ENCODE measurements around the gene WDR64. TPM values are rescaled to one million over a fixed set of nuclear protein-coding genes. Genes with fewer than 3 reads are reported as not detected.

The WDR64 gene
- polyA plus RNA-seq, 1 donor from 2014 or later, result 0.21 TPM

GRCh38 chr1:241799416-241799815 lies 147.3 kb downstream of the WDR64 start:
- H3K4me2 ChIP-seq (ENCODE audit: low read length), result no peak overlapping the region
- H3K36me3 ChIP-seq (ENCODE audit: insufficient read depth, low read length), result no peaks in the 10 kb centered on the region
- no peak overlapping the region for H3K9ac ChIP-seq (ENCODE audit: low read length)
- no peaks in the 10 kb centered on the region for H3K9me2 ChIP-seq (ENCODE audit: insufficient read depth, low read length)
- H2AFZ ChIP-seq (ENCODE audit: low read depth, low read length), result no peak overlapping the region
- no peaks in the 10 kb centered on the region for H3K79me2 ChIP-seq (replicated peaks; ENCODE audit: insufficient read depth, low read length)
- TF ChIP-seq TAF1 (IDR thresholded peaks at IDR 0.05; ENCODE audit: low read depth) (no peak), SMC3 (conservative IDR thresholded peaks at IDR 0.05; ENCODE audit: poor library complexity) (no peak), RAD21 (conservative IDR thresholded peaks at IDR 0.05) (no peak), EP300 (conservative IDR thresholded peaks at IDR 0.05; ENCODE audit: poor library complexity, severe bottlenecking) (no peak), MXI1 (conservative IDR thresholded peaks at IDR 0.05; ENCODE audit: poor library complexity, severe bottlenecking) (no peak), CTCF (IDR thresholded peaks at IDR 0.05; ENCODE audit: poor library complexity, severe bottlenecking) (no peak), EZH2 (IDR thresholded peaks at IDR 0.05; ENCODE audit: borderline replicate concordance, insufficient read depth, low read length, poor library complexity, severe bottlenecking) (no peak), POLR2AphosphoS5 (IDR thresholded peaks at IDR 0.05) (no peak)
- TF ChIP-seq, protein P1, sequence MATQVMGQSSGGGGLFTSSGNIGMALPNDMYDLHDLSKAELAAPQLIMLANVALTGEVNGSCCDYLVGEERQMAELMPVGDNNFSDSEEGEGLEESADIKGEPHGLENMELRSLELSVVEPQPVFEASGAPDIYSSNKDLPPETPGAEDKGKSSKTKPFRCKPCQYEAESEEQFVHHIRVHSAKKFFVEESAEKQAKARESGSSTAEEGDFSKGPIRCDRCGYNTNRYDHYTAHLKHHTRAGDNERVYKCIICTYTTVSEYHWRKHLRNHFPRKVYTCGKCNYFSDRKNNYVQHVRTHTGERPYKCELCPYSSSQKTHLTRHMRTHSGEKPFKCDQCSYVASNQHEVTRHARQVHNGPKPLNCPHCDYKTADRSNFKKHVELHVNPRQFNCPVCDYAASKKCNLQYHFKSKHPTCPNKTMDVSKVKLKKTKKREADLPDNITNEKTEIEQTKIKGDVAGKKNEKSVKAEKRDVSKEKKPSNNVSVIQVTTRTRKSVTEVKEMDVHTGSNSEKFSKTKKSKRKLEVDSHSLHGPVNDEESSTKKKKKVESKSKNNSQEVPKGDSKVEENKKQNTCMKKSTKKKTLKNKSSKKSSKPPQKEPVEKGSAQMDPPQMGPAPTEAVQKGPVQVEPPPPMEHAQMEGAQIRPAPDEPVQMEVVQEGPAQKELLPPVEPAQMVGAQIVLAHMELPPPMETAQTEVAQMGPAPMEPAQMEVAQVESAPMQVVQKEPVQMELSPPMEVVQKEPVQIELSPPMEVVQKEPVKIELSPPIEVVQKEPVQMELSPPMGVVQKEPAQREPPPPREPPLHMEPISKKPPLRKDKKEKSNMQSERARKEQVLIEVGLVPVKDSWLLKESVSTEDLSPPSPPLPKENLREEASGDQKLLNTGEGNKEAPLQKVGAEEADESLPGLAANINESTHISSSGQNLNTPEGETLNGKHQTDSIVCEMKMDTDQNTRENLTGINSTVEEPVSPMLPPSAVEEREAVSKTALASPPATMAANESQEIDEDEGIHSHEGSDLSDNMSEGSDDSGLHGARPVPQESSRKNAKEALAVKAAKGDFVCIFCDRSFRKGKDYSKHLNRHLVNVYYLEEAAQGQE (IDR thresholded peaks at IDR 0.05; ENCODE audit: borderline replicate concordance), result no peak
- no peaks in the 10 kb centered on the region for H3K9me3 ChIP-seq (ENCODE audit: low read length)
- no peaks in the 10 kb centered on the region for H3K27me3 ChIP-seq (ENCODE audit: insufficient read depth, low read depth, low read length)
- no peak overlapping the region for H3K4me3 ChIP-seq (ENCODE audit: low read length)
- H4K20me1 ChIP-seq (ENCODE audit: insufficient read depth), result no peaks in the 10 kb centered on the region
- H3K27ac ChIP-seq (ENCODE audit: low read length), result no peak overlapping the region
- H3F3A ChIP-seq (ENCODE audit: insufficient read depth, low read length, poor library complexity, severe bottlenecking), result no peaks in the 10 kb centered on the region

DNA sequence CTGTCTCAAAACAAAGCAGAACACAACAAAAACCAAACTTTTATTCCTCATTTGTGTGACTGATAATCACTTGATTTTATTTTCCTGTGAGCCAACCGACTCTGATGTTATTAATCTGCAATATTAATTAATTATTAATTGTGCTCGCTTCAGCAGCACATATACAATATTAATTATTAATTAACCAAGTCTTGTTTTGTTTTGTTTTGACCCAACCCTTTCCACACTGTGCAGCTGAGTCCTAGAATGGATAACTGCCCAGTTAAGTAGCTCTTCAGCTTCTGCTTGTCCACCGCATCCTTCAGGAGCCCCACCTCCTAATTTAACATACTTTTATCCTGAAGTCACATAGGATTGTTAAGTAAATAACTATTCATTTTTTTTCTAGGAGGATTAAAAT lies 148.6 kb downstream of the WDR64 start:
- H3K79me2 ChIP-seq (replicated peaks; ENCODE audit: insufficient read depth, low read length), result no peaks in the 10 kb centered on the region
- H3F3A ChIP-seq (ENCODE audit: insufficient read depth, low read length, poor library complexity, severe bottlenecking), result no peaks in the 10 kb centered on the region
- no peak overlapping the region for H3K4me3 ChIP-seq (ENCODE audit: low read length)
- no peak overlapping the region for H3K9ac ChIP-seq (ENCODE audit: low read length)
- H2AFZ ChIP-seq (ENCODE audit: low read depth, low read length), result no peak overlapping the region
- H3K27ac ChIP-seq (ENCODE audit: low read length), result no peak overlapping the region
- no peak overlapping the region for H3K4me2 ChIP-seq (ENCODE audit: low read length)
- H3K9me3 ChIP-seq (ENCODE audit: low read length), result no peaks in the 10 kb centered on the region
- H4K20me1 ChIP-seq (ENCODE audit: insufficient read depth), result no peaks in the 10 kb centered on the region
- no peaks in the 10 kb centered on the region for H3K9me2 ChIP-seq (ENCODE audit: insufficient read depth, low read length)
- H3K36me3 ChIP-seq (ENCODE audit: insufficient read depth, low read length), result no peaks in the 10 kb centered on the region
- TF ChIP-seq EZH2 (IDR thresholded peaks at IDR 0.05; ENCODE audit: borderline replicate concordance, insufficient read depth, low read length, poor library complexity, severe bottlenecking) (no peak), MXI1 (conservative IDR thresholded peaks at IDR 0.05; ENCODE audit: poor library complexity, severe bottlenecking) (no peak), EP300 (conservative IDR thresholded peaks at IDR 0.05; ENCODE audit: poor library complexity, severe bottlenecking) (no peak), CTCF (IDR thresholded peaks at IDR 0.05; ENCODE audit: poor library complexity, severe bottlenecking) (no peak), RAD21 (conservative IDR thresholded peaks at IDR 0.05) (no peak), SMC3 (conservative IDR thresholded peaks at IDR 0.05; ENCODE audit: poor library complexity) (no peak), TAF1 (IDR thresholded peaks at IDR 0.05; ENCODE audit: low read depth) (no peak), POLR2AphosphoS5 (IDR thresholded peaks at IDR 0.05) (no peak)
- TF ChIP-seq, protein P1 (IDR thresholded peaks at IDR 0.05; ENCODE audit: borderline replicate concordance), result no peak
- no peaks in the 10 kb centered on the region for H3K27me3 ChIP-seq (ENCODE audit: insufficient read depth, low read depth, low read length)

All from neural cell (in vitro differentiated cells).